Inflammatory macrophage treated with lipopolysaccharide for 4 hours (primary cell): Measurements from ENCODE around the gene C21orf91.

Source experiments
- DNase-seq: peaks from one replicate; pipeline ENCODE4 v3.0.0-alpha.2; 2020

The C21orf91 gene

GRCh38 chr21:17819114-17819876 is at the start of gene C21orf91:
TSS of gene C21orf91 (minus strand) at chr21:17819356. CDS start at chr21:17818318, 1,038 bp downstream.
- peak; percentile 81 for DNase-seq

DNA sequence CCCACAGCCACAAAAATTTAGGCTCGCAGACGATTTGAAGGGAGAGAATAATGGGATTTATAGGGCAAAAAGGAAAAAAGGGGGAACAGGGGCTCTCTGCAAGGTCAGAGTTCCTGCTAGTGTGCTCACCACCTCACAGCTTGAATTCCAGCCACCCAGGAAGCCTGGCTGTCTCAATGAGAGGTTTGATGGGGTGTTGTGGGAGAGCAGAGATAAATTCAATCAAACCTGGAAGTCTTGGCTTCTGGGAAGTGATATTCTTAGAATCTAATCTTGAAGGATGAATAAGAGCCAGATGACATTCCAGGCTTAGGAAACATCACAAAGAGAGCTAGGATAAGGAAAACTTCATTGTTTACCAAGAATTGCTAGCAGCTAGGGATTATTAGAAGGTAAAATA is 47.4 kb upstream of the C21orf91 start:
- no peak for DNase-seq

DNA sequence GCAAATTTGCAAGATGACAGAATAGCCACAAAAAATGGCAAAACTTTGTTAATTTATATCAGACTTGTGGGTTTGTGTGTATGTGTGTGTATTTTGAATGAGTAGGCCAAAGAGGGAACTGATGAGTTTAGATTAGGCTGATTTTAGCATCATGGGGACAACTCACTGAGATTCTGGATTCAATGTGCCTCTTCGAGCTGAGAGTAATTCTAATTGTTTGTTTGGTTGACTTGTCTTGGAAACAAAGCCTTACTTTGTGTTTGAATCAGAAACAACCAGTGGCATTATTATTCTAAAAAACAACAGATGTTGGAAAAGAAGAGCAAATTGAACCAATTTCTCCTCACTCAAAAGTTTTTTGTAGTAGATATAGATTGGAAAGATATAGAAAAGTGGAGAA is 40.5 kb upstream of the C21orf91 start:
- DNase-seq, result no peak

DNA sequence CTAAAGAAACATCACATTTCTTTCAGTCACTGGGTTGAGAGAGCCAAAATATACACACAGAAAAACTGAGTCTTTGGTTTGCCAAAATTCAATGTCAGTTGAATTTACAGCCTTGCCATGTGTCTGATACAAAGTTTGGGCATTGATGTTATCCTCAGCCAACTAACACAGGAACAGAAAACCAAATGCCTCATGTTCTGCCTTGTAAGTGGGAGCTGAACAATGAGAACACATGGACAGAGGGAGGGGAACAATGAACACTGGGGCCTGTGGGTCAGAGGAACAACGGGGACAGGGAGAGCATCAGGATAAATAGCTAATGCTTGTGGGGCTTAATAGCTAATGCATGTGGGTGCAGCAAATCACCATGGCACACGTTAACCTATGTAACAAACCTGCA is 39.6 kb upstream of the C21orf91 start:
- no peak for DNase-seq

DNA sequence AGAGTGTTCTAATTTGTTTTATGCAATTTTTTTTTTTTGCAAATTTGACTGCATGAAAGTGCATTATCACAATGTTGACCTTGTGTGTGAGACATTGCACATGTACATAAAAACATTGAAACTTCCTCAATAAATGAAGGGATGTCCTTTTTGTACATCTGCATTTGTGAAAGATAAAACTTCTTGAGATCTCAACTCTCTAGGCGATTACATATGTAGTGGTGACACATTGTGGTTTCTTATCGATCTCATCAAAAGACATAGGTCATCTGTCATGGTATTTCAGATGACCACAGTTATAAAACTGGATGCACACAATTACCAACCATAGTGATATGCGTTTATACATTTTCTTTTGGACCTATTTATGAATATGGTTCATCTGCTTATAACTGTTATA is 35.6 kb upstream of the C21orf91 start:
- no peak for DNase-seq

DNA sequence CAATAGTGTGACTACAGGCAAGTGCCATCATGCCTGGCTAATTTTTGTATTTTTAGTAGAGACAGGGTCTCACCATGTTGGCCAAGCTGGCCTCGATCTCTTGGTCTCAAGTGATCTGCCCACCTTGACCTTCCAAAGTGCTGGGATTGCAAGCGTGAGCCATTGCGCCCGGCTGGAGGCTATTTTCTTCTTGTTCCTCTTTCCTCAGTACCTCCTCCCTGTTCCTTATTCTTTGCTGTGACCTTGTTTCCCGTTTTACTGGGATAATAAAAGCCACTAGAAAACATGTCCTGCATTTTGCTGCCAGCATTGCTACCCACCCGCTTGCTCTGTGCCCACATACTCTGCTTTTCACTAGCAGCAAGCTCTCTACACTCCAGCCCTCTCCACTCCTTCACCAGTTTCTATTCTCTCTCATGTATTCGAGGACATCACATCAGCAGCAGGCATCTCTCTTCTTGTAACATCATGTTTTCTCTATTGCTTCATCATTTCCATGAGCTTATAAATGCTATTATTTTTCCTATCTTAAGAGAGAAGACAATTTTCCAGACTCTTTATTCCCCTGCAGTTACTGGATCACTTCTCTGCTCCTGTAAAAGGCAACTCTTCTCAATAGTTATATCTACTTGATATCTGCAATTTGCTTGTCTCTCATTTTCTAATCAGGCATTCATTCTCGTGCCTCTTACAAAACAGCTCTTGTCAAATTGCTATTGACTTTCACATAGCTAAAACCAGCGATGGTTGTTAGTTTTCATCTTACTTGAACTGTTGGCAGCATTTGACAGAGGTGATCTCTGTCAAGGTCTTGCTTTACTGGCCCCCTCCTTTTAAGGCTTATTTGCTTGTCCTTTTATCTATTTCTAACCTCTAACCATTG is 34.5 kb upstream of the C21orf91 start:
- DNase-seq, result peak; percentile 35

DNA sequence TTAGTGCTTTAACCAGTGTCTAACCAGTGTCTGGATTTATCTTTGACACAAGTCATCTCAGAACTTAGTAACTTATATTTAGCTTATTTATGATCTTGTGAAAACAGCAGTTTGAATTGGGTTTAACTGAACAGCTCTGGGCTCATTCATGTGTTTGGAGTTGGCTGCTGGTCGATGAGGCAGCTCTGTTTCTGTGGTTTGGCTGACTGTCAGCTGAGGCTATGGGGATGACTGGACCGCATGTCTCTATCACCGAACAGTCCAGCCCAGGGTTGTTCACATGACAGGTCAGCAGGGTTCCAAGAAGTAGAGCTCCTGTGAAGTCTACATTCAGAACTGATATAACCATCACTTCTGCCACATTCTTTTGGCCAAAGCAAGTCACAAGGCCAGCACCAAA is 29.1 kb upstream of the C21orf91 start:
- peak; percentile 5 for DNase-seq

DNA sequence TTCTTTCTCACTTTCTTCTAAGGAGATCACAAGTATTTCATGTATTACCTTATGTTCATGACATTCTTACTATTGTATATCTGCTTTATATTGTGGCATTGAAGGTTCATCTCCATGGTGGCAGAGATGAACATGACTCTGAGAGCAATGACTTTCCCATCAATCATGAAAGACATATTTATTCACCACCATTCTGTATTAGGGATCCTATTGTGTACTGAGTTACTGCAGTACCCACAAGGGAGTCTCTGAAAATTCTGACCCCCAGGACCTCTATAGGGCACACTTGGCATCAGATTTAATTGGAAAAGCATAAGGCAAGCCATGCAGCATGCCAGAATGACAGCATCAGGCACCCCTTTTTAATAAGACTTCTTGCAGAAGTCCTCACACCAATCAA is 21.9 kb upstream of the C21orf91 start:
- DNase-seq, result no peak

DNA sequence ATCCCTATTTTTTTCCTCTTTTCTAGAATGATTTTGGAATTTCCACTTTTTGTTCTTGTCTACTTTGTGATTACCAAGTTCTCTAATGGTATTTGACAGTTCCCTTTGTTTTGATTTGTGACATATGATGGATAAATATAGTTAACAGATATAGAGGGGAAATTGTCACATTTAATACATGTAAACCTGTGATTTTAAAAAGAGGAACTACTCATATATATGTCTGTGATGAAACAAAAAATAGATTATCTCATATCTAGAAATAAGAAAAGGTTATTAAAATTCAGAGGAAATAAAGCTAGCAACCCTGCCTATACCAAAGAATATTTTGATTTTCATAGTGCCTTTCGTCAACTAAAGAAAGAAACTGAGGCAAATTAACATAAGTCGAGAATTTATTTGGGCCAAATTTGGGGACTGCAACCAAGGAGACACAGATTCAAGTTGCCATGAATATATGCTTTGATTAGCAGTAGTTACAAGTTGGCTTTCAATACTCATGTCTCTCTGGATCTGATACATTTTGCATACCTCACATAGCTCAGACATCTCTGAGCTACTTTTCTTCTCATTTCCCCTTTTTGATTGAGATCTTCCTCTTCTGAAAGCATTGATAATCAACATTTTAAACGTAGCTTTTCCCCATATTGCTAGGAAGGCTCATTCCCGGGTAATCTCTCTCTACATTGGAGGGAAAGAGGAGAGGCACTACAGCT is 15.6 kb upstream of the C21orf91 start:
- DNase-seq, result no peak

DNA sequence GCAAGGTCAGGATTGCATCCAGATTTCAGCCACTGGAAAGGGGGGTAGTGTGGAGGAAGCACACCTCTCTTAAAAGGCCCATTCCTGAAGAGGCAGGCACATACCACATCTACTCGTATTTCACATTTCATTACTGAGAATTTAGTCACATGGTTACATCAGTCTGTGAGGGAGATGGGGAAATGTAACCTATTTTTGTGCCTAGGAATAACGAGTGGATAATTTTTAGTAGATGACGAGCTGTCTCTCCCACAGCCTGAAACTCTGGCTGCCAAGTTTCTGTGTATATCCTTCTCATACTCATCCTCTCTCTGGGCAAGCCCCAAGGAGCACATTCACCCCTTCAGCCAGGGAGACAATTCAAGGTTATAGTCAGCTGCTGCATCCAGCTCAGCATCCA is 10.3 kb upstream of the C21orf91 start:
- DNase-seq, result no peak

- no peak for DNase-seq
These were observed 9.1 kb upstream of the C21orf91 start for GRCh38 chr21:17828223-17828622.

GRCh38 chr21:17823846-17824245 is 4.7 kb upstream of the C21orf91 start:
- DNase-seq, result no peak

DNA sequence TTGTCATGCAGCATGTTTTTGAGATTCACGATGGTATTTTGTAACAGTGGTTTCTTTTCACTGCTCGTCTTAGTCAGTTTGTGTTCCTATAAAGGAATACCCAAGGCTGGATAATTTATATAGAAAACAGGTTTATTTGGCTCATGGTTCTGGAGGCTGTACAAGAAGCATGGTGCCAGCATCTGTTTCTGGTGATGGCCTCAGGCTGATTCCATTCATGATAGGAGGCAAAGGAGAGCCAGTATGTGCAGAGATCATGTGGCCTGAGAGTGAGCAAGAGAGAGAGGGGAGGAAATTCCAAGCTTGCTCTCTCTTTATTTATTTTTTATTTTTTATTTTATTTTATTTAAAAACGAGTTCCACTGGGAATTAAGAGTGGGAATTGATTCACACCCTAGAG is 2.0 kb upstream of the C21orf91 start:
- DNase-seq, result no peak

GRCh38 chr21:17819877-17820229 is 697 bp upstream of the C21orf91 start:
- peak; percentile 84 for DNase-seq

DNA sequence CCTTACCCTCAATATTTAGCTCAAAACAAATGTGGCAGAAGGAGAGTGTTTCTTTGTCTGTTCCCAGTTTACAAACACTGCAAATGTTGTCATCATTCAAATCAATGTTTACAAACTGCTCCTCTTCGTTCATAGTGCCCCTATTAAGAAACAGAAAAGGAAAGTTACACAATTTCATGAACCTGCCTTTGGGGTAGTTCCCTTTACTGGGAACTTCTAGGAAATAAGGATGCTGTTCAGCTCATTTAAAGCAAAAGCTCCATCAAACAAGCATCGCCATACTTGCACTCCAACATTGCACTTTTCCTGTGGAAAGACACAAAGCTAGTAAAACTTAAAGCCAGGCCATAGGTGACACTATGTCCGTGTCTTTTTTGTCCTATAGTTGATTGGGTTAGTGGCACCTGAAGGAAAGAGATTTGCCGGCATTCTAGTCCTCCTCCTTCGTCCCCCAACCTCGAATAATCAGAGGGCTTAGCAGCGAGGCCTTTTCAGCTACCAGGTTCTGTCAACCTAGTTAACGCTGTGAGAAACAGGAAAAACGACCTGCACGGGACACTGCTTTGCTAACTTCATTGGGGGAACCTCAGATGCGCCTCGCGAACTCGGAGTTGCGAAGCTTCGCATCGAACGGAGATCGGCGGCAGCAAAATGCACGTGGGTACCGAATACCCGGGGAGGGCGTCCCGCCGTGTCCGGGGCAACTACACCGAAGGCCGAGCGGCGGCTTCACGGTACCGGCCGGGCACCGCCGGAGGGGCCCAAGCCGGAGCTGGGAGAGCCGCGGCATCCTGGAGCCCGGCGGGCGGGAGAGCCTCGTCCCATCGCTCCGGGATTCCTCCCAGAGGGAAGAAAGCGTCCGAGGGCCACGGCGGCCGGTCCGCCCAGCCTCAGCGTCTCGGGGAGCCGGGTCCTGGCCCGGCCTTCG is 706 bp downstream of the C21orf91 start:
- DNase-seq, result peak; percentile 88

GRCh38 chr21:17813353-17813752 is 5.8 kb downstream of the C21orf91 start:
- no peak for DNase-seq

GRCh38 chr21:17805966-17806365 is 13.2 kb downstream of the C21orf91 start:
- DNase-seq, result no peak

DNA sequence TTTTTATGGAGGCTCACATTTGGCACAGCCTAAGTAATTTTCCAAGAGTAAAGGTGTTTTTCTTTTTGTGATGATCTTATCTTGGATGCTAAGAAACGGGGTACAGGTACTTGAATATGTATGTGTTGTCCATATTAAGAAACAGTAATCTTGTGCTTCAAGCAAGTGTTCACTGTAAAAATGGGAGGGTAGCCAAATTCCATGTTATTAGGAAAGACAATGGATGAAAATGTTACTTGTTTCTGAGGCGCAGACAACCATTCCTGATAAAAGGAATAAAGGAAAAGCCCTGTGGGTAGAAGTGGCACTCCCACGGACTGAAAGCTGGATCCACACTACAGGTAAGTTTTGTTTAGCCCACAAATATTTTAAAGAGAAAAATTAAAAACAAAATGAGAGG is 15.6 kb downstream of the C21orf91 start:
- no peak for DNase-seq

- DNase-seq, result no peak
These were observed 16.6 kb downstream of the C21orf91 start for GRCh38 chr21:17802572-17802971.

DNA sequence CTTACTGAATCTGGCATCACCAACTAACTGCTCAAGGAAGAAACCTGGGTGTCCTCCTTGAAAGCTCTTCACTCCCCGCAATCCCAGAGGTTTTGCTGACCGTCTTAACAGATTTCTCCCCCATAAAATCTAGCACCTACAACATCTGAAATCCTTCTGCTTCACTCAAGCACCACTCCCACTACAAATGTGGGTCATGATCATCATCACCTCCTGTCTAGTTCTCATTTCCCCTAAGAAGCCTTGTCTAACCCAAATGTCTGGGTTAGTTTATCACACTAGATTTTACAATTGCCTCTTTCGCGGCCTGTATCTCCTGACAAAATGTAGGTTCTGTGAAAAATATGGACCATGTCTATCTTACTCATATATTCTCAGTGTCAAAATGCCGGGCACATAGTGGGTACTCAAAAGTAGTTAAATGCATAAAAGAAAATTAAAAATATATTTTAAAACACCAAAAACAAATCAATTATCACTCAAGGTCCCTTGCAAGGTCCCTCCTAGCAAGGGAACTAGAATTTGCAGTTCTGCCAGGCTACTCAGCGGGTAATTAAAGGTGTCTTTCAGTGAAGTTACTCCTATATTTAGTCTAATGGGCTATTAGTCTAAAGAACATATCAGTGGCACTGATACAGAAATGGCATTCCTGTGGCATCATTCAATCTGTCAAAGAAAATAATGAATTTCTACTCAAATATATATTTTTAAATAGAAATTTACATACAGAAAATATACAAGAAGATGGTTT is 19.6 kb downstream of the C21orf91 start:
- DNase-seq, result no peak

GRCh38 chr21:17798796-17799195 is 20.4 kb downstream of the C21orf91 start:
- DNase-seq, result no peak

- DNase-seq, result no peak
These were observed 21.2 kb downstream of the C21orf91 start for GRCh38 chr21:17797967-17798366.
